ENCODE results near the gene ELF1.

ELF1 gene

DNA sequence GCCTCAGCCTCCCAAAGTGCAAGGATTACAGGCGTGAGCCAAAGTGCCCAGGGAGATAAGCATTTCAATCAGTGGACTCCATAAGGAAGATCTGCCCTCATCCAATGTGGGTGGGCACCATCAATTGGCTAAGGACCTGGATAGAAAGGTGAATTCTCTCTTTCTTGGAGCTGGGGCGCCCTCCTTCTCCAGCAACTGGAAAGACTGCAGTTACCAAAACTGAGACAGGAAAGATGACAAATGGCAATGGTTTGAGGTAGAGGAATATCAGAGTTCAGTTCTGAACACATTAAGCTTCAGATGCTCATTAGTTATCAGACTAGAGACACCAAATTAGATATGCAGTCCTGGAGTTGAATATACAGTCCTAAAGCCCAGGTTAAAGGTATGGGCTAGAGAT lies 10.5 kb upstream of the ELF1 start:
- no peak overlapping the region for H3K27ac Mint-ChIP-seq
- H3K36me3 Mint-ChIP-seq: peaks cover 19 to 29% of the 10 kb centered on the region in 2 donors

DNA sequence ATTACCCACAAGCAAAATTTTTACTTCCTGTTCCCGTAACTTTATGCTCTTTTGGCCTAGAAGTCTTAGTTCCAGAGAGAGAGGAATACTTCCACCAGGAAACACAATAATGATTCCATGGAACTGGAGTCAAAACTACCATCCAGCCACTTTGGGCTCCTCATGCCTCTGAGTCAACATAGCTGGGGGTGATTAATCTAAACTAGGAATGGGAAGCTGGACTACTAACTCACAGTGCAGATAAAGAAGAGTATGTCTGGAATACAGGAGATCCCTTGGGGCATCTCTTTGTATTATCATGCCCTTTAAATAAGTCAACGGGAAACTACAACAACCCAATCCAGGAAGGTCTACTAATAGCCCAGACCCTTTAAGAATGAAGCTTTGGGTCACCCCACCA lies 8.9 kb upstream of the ELF1 start:
- Mint-ChIP-seq H3K27me3 (no peaks in the 10 kb centered on the region), H3K27ac (no peak overlapping the region), H3K4me1 (peaks cover 20 to 39% of the 10 kb centered on the region in 2 donors), H3K36me3 (peaks cover 20 to 25% of the 10 kb centered on the region in 2 donors), H3K9me3 (no peaks in the 10 kb centered on the region), H3K4me3 (no peak overlapping the region)
- DNase-seq (no peak), ATAC-seq (replicated peaks) (no peak)

More for the DNA sequence above, 10.5 kb upstream of the ELF1 start:
- no peaks in the 10 kb centered on the region for H3K27me3 Mint-ChIP-seq
- H3K4me1 Mint-ChIP-seq: peaks cover 23 to 48% of the 10 kb centered on the region in 2 donors
- no peak overlapping the region for H3K4me3 Mint-ChIP-seq
- DNase-seq (no peak), ATAC-seq (replicated peaks) (no peak)
- no peaks in the 10 kb centered on the region for H3K9me3 Mint-ChIP-seq

DNA sequence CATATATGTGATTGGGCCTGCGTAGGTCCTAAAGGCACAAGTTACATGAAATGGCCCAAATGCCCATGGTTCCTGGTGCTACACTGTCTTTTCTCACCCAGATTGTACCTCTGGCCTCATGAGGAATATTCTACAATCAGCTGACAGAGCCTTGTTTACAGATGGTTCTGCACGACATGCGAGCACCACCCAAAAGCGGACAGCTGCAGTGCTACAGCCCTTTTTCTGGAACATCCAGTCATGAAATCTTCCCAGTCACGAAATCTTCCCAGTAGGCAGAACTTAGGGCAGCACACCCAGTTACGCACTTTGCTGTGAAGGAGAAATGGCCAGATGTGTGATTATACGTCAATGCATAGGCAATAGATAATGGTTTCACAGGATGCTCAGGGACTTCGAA lies 7.7 kb upstream of the ELF1 start:
- H3K4me1 Mint-ChIP-seq: peaks cover 20 to 38% of the 10 kb centered on the region in 2 donors
- H3K9me3 Mint-ChIP-seq: no peaks in the 10 kb centered on the region
- no peaks in the 10 kb centered on the region for H3K27me3 Mint-ChIP-seq
- no peak overlapping the region for H3K27ac Mint-ChIP-seq
- ATAC-seq (replicated peaks): no peak
- no peak overlapping the region for H3K4me3 Mint-ChIP-seq
- peaks cover 25 to 26% of the 10 kb centered on the region in 2 donors for H3K36me3 Mint-ChIP-seq
- no peak for DNase-seq

DNA sequence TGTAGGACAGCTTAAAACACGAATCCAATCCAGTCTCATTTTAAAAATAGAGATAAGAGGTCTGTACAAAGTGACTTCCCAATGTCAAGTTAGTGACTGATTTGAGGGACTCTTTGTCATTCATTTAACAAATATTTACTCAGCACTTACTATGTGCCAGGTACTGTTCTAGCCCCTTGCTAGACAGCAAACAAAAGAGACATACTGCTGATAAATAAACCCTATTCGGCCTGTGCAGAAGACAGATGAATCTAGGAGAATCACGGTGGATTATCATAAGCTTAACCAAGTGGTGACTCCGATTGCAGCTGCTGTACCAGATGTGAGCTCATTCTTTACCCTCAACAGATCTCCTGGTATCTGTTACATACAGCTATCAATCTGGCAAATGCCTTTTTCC lies 6.4 kb upstream of the ELF1 start:
- Mint-ChIP-seq H3K27ac (no peak overlapping the region), H3K36me3 (peaks cover 24 to 25% of the 10 kb centered on the region in 2 donors), H3K9me3 (no peaks in the 10 kb centered on the region), H3K27me3 (no peaks in the 10 kb centered on the region), H3K4me3 (no peak overlapping the region), H3K4me1 (peaks cover 23 to 38% of the 10 kb centered on the region in 2 donors)
- ATAC-seq (replicated peaks) (no peak), DNase-seq (no peak)

DNA sequence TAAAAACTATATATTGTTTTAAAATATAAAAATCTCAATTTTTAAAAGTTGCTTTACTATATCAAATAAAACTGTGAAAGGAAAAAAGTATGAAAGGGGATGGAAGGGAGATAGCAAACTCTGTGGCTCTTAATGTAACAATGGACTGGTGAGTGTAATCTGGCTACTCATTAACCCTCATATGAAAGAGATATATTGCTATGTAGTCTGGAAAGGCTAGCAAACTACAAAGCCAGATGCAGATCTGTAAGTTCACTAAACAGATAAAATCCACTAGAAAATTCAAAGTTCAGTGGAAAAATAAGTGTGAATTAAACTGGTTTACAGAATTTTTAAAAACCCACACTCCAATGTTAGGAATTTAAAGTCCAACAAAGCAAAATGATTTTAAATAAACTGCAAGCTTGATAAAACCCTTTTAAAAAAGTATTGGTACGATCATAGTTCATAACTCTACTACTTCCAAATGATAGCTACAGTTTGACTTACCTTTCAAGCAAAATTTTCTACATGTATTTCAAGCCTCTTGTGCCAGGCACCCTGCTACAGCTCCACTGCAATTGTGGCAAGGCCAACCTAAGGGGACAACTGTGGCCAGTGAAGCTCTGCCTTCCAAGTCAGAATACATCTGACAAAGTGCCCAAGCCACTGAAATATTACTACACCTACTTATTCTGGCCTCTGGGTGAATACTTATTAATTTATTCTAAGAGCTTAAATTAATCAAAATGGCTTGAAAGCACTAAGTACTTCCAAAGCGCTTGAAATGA lies 647 bp upstream of the ELF1 start:
- Mint-ChIP-seq H3K9me3 (no peaks in the 10 kb centered on the region), H3K4me3 (peak overlapping the region in 1 of 2 donors; percentile 90), H3K27ac (no peak overlapping the region)

DNA sequence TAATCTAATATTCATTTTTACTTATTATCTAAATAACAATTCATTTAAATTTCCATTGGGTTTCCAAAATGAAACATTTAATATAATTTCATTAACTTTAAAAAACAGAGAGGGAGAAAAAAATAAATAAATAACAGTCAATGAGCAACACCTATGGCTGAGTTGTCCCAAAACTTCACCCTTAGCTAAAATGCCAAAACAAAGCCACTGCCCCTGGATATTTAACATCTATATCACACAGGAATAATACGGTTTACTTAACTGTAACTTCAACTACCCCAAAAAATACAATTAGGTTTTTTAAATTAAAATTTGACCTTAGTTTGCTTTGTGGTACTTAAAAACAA lies 541 bp downstream of the ELF1 start:
- DNase-seq (no peak), ATAC-seq (replicated peaks) (peak; percentile 22 to 28)
- Mint-ChIP-seq H3K9me3 (no peaks in the 10 kb centered on the region), H3K27me3 (no peaks in the 10 kb centered on the region), H3K4me3 (peak overlapping the region; percentile 90), H3K27ac (peak overlapping the region; percentile 99), H3K4me1 (peaks cover 24 to 44% of the 10 kb centered on the region in 2 donors), H3K36me3 (peaks cover 13 to 24% of the 10 kb centered on the region in 2 donors)

More for the DNA sequence above, 647 bp upstream of the ELF1 start:
- peaks cover 13 to 21% of the 10 kb centered on the region in 2 donors for H3K36me3 Mint-ChIP-seq
- ATAC-seq (replicated peaks): peak in 1 of 2 donors; percentile 38
- no peak for DNase-seq
- peaks cover 21 to 39% of the 10 kb centered on the region in 2 donors for H3K4me1 Mint-ChIP-seq
- no peaks in the 10 kb centered on the region for H3K27me3 Mint-ChIP-seq

DNA sequence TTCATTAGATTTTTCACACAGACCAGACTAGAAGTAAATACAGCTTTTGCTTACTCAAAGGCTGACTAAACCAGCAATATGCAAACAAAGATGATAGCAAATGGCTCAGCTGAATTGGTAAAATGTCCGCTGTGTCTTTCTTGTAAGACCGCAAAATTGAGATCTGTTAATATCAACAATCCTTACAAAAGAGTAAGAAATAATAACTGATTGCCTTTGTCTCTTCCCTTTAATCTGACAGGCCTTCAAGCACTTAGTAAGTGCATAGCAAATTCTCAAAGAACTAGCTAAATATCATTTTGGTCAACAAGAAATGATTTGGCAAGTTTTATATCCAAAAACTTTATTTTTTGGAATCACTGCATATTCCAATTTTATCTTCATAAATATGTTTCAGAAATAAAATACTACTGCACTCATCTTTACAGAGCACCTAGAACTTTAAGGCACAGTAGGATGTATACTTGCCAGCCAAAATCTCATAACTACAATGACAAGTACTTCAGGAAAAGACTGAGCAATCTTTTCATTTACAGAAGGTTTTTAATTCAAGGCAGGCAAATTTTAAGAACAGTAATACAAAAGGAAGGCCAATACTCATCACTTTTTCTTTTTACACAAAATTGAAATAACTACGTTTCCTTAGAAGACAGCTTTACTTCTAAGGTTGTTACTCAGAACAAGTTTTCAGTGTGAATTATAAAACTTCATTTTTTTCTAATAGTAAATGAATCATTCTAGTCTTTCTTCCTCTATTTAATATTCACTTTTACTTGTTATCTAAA lies 1.1 kb downstream of the ELF1 start:
- H3K36me3 Mint-ChIP-seq: peaks cover 17 to 28% of the 10 kb centered on the region in 2 donors
- peak overlapping the region; percentile 89 for H3K27ac Mint-ChIP-seq
- peak overlapping the region; percentile 86 for H3K4me3 Mint-ChIP-seq
- peaks cover 25 to 48% of the 10 kb centered on the region in 2 donors for H3K4me1 Mint-ChIP-seq
- peak in 1 of 2 donors; percentile 17 for ATAC-seq (replicated peaks)
- H3K27me3 Mint-ChIP-seq: no peaks in the 10 kb centered on the region
- DNase-seq: no peak
- H3K9me3 Mint-ChIP-seq: no peaks in the 10 kb centered on the region

DNA sequence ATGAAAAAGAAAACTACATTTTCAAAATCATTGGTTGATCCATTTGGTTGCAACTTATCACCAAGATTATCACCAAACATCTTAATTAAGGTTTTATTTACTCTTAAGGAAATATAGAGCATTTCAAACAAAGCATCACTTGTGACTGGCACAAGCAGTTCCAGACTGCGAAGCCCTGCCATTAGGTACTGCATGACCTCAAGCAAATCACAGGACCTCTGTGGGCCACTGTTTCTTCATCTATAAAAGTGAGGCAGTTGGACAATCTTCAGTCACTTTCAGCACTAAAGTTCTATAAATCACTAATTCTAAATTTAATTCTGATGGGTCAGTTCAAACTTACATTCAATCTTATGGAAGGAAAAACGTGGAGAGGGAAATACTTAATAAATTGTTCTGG lies 2.0 kb downstream of the ELF1 start:
- H3K9me3 Mint-ChIP-seq: no peaks in the 10 kb centered on the region

DNA sequence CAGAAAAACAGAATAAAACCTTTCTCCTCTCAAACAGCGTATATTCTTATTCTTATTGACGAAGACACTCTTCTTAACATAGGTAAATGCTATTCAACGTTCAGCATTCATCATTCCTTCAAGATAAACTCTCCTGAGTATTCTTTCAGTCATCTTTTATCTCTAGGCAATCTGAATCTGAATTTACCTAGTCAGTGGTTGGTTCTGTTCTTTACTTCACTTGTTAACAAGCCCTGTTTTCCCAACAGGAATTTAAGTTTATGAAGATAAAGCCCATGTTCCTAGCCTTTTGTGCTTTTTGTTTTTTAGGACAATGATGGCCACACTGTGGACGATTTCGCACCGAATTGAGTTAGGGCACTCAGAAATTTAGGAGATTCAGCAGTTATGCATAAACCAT lies 3.2 kb downstream of the ELF1 start:
- no peaks in the 10 kb centered on the region for H3K27me3 Mint-ChIP-seq
- peak overlapping the region; percentile 84 to 86 for H3K4me3 Mint-ChIP-seq
- H3K27ac Mint-ChIP-seq: peak overlapping the region; percentile 90
- H3K9me3 Mint-ChIP-seq: no peaks in the 10 kb centered on the region
- ATAC-seq (replicated peaks) (no peak), DNase-seq (no peak)
- H3K36me3 Mint-ChIP-seq: peaks cover 23 to 36% of the 10 kb centered on the region in 2 donors
- H3K4me1 Mint-ChIP-seq: peaks cover 27 to 58% of the 10 kb centered on the region in 2 donors

More for the DNA sequence above, 2.0 kb downstream of the ELF1 start:
- H3K36me3 Mint-ChIP-seq: peaks cover 17 to 32% of the 10 kb centered on the region in 2 donors
- peak in 1 of 2 donors; percentile 35 for ATAC-seq (replicated peaks)
- H3K27ac Mint-ChIP-seq: peak overlapping the region; percentile 89
- no peaks in the 10 kb centered on the region for H3K27me3 Mint-ChIP-seq
- H3K4me3 Mint-ChIP-seq: peak overlapping the region; percentile 86
- no peak for DNase-seq
- peaks cover 25 to 53% of the 10 kb centered on the region in 2 donors for H3K4me1 Mint-ChIP-seq

DNA sequence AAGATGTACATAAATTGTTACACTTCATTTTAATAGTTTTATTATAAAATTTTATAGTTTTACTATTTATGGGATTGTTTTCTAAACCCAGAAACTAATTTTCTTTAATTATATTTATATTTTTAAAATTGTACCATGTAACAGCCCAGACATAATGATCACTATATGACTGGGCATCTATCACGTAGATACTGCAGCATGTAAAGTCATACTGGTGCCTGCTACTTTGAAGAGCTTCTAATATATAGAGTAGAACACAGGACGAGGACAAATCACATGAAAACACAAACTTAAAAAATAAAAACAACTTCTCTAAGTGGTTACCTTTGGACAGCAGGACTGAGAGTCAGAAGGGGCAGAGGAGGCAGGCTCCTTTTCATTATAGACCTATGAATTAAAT lies 5.3 kb downstream of the ELF1 start:
- ATAC-seq (replicated peaks): peak; percentile 65 to 67

DNA sequence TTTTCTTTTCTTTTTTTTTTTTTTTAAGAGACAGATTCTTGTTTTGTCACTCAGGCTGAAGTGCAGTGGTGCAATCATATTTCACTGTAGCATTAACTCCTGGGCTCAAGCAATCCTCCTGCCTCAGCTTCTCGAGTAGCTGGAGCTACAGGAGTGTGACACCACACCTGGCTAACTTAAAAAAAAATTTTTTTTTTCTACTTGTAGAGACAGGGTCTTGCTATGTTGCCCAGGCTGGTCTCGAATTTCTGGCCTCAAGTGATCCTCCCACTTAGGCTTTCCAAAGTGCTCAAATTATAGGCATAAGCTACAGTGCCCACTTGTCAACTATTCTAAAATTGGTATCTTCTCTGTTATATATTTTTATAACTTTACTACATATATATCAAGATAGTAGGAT lies 6.6 kb downstream of the ELF1 start:
- DNase-seq: no peak
- Mint-ChIP-seq H3K27me3 (no peaks in the 10 kb centered on the region), H3K27ac (no peak overlapping the region), H3K4me3 (no peak overlapping the region), H3K9me3 (no peaks in the 10 kb centered on the region), H3K4me1 (peaks cover 37 to 62% of the 10 kb centered on the region in 2 donors), H3K36me3 (peaks cover 28 to 39% of the 10 kb centered on the region in 2 donors)
- no peak for ATAC-seq (replicated peaks)

More for the DNA sequence above, 5.3 kb downstream of the ELF1 start:
- H3K4me3 Mint-ChIP-seq: peak overlapping the region; percentile 53 to 61
- peaks cover 25 to 36% of the 10 kb centered on the region in 2 donors for H3K36me3 Mint-ChIP-seq
- peaks cover 29 to 52% of the 10 kb centered on the region in 2 donors for H3K4me1 Mint-ChIP-seq
- no peak for DNase-seq
- H3K27me3 Mint-ChIP-seq: no peaks in the 10 kb centered on the region
- H3K27ac Mint-ChIP-seq: peak overlapping the region; percentile 32
- H3K9me3 Mint-ChIP-seq: no peaks in the 10 kb centered on the region

DNA sequence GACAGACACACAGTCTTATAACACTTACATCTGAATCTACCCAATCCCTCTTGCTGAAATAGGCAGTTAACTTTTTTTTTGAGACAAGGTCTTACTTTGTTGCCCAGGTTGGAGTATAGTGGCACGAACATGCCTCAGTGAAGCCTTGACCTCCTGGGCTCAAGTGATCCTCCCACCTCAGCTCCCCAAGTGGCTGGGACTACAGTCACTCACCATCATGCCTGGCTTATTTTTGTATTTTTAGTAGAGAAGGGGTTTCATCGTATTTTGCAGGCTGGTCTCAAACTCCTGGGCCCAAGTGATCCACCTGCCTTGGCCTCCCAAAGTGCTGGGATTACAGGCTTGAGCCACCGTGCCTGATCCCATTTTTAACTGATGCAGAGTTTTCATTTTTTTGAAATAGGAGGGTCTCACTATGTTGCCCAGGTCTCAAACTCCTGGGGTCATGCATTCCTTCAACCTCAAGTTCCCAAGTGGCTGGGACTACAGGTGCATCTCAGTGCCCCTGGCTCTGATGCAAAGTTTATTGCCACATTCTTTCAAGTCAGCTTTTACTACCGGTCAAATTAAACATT lies 7.6 kb downstream of the ELF1 start:
- H3K27me3 Mint-ChIP-seq: no peaks in the 10 kb centered on the region
- peak overlapping the region; percentile 63 for H3K27ac Mint-ChIP-seq
- peaks cover 40 to 66% of the 10 kb centered on the region in 2 donors for H3K4me1 Mint-ChIP-seq
- H3K4me3 Mint-ChIP-seq: peak overlapping the region in 1 of 2 donors; percentile 14
- DNase-seq (no peak), ATAC-seq (replicated peaks) (no peak)
- no peaks in the 10 kb centered on the region for H3K9me3 Mint-ChIP-seq
- H3K36me3 Mint-ChIP-seq: peaks cover 26 to 31% of the 10 kb centered on the region in 2 donors

DNA sequence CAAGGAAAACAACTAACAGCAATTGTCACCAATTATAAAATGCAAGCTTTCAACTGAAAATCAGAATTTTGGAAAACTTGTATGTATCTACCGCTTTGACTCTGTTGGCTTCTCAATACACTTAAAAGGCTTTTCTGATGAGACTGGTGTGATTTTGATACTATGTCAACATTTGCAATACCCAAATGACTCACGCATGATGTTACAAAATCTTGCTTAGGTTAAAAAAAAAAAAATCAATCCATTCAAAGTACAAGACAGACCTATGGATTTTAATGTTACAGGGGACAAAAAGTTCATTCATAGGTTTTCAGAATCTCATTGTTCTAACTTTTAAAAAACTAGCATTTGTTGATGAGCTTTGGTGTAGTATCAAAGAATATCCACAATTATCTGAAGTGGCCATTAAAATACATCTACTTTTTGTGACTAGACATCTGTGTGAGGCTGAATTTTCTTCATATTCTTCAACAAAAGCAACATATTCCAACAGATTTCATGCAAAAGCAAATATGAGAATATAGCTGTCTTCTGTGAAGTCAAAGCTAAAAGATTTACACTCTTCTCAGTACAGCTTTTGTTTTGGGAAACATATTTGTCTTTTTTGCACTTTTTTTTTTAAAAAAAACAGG lies 10.7 kb downstream of the ELF1 start:
- peak in 1 of 2 donors; percentile 28 for ATAC-seq (replicated peaks)
- H3K9me3 Mint-ChIP-seq: no peaks in the 10 kb centered on the region
- H3K4me3 Mint-ChIP-seq: peak overlapping the region; percentile 17 to 69

DNA sequence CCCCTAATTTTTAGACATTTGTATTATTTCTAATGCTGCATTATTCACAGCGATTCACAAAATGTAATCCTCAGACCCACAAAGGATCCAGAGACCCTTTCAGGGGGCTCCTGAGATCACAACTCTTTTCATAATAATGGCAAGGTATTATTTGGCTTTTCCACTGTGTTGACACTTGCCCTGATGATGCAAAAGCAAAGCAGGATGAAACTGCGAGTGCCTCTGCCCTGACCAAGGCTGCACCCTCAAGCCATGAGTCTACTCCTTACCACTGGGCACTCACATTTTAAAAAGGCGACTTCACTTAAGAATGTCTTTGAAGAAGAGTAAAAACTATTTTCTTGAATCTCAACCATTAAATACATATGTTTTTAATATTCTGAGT lies 11.4 kb downstream of the ELF1 start:
- DNase-seq (no peak), ATAC-seq (replicated peaks) (peak; percentile 28 to 35)
- Mint-ChIP-seq H3K4me3 (peak overlapping the region; percentile 21 to 61), H3K9me3 (no peaks in the 10 kb centered on the region), H3K36me3 (peaks cover 15 to 20% of the 10 kb centered on the region in 2 donors), H3K27me3 (no peaks in the 10 kb centered on the region), H3K4me1 (peaks cover 39 to 60% of the 10 kb centered on the region in 2 donors), H3K27ac (no peak overlapping the region)

More for the DNA sequence above, 10.7 kb downstream of the ELF1 start:
- Mint-ChIP-seq H3K27me3 (no peaks in the 10 kb centered on the region), H3K36me3 (peaks cover 20 to 24% of the 10 kb centered on the region in 2 donors), H3K4me1 (peaks cover 42 to 64% of the 10 kb centered on the region in 2 donors), H3K27ac (peak overlapping the region; percentile 26)
- DNase-seq: no peak
